Purkinje cell (primary cell): ENCODE data around the gene ELAVL2. TPM values are rescaled to one million over a fixed set of nuclear protein-coding genes. Genes with fewer than 3 reads are reported as not detected.

ENCODE experiments used
- polyA plus RNA-seq: library from polyadenylated mRNA; unstranded; fragments of >200 nt; fragmentation: Nextera tagmentation; gene quantifications from 2 replicates; pipeline ENCODE4 v1.2.1, GENCODE V29; 2014

Gene ELAVL2
- 1.5 and 14.0 TPM in 2 replicates for polyA plus RNA-seq

DNA sequence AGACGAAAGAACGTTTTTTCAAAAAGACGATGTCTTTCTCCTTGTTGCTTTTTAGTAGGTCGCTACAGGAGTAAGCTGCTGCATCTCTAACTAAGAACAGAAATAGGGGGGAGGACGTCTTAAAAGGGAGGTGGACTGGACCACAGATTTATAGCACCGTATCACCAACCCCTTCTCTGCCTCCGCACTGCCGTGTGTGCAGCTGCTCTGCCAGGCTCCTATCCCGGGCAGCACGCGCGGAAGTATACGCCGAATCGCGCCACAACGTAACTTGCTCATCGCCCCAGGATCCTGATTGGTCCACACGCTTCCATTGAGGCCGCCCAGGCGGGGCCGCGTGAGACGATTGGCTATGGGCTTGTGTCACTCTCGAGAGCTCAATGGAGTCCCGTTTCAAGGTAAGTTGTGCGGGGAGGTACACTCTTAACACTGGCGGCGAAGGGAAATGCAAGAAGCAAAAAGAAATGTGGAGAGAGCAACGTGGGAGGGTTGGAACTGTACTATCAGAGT is at the start of gene ELAVL2:
Gene ELAVL2, minus strand, starts transcription at position 121 of the 510 bp plus-strand sequence. CDS start 64,006 bp downstream, outside the sequence.

